Parathyroid adenoma (tissue), 2 donors: ENCODE results near the gene PRRX2.
"Not testable (repeated sequence)": the region's sequence is repeated elsewhere in the genome, so short reads cannot be mapped to it uniquely, and the experiment has no call there.

Experiments
- H2AFZ ChIP-seq: fragments of 300-600 bp; sonication (generic); one replicate; pipeline ENCODE4 v1.7.0; 2017; ENCODE audit warnings: antibody characterized with exemption, mild to moderate bottlenecking
- H3K27ac ChIP-seq: fragments of 300-600 bp; sonication (generic); one replicate; pipeline ENCODE4 v1.7.0; 2017
- H3K27me3 ChIP-seq: fragments of 300-600 bp; sonication (generic); one replicate; pipeline ENCODE4 v1.7.0; 2017; ENCODE audit warnings: low read length; ENCODE audit not compliant: control insufficient read depth, insufficient read depth
- H3K36me3 ChIP-seq: fragments of 300-600 bp; sonication (generic); one replicate; pipeline ENCODE4 v1.7.0; 2017; ENCODE audit warnings: low read length; ENCODE audit not compliant: control insufficient read depth, insufficient read depth
- H3K4me1 ChIP-seq: fragments of 300-600 bp; sonication (generic); one replicate; pipeline ENCODE4 v1.7.0; 2017; ENCODE audit warnings: control low read depth
- H3K4me2 ChIP-seq: fragments of 300-600 bp; sonication (generic); one replicate; pipeline ENCODE4 v1.7.0; 2017; ENCODE audit warnings: low read length
- H3K4me3 ChIP-seq: fragments of 300-600 bp; sonication (generic); one replicate; pipeline ENCODE4 v1.7.0; 2017; ENCODE audit warnings: low read depth, low read length
- H3K79me2 ChIP-seq: fragments of 300-600 bp; sonication (generic); one replicate; pipeline ENCODE4 v1.7.0; 2017; ENCODE audit warnings: control low read depth
- H3K9ac ChIP-seq: fragments of 300-600 bp; sonication (generic); one replicate; pipeline ENCODE4 v1.7.0; 2017; ENCODE audit warnings: mild to moderate bottlenecking
- H3K9me3 ChIP-seq: fragments of 300-600 bp; sonication (generic); one replicate; pipeline ENCODE4 v1.7.0; 2017; ENCODE audit warnings: low read length; ENCODE audit not compliant: control insufficient read depth
- TF ChIP-seq, protein P1 (sequence below): fragments of 300-600 bp; sonication (generic); IDR thresholded peaks from one replicate; pipeline ENCODE4 v1.7.0; 2017; ENCODE audit warnings: antibody characterized with exemption, mild to moderate bottlenecking
- donor health status: primary hyperparathyroidism.

Gene PRRX2

DNA sequence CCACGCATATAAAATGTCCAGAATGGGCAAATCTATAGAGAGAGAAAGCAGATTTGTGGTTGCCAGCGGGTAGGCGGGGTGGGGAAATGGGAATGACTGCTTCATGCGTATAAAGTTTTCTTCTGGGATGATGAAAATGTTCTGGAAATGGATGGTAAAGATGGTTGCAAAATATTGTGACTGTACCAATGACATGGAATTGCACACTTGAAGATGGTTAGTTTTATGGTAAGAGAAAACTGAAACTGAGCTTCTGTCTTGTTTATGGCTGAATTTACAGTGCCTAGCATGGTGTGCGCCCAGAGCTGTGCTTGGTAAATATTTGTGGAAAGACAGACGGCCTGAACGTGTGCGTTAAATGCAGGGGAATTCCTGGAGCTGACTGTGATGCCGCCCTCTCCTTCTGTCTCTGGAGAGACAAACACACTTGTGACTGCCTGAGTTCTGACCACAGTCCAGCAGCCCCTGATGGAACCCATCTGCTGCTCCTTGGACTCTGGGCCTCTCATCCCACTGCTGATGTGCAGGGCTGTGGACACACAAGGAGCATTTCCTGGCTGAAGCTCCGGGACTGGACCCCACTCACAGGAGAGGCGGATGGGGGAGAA, 96.0 kb downstream of the PRRX2 start:
- TF ChIP-seq, protein P1, sequence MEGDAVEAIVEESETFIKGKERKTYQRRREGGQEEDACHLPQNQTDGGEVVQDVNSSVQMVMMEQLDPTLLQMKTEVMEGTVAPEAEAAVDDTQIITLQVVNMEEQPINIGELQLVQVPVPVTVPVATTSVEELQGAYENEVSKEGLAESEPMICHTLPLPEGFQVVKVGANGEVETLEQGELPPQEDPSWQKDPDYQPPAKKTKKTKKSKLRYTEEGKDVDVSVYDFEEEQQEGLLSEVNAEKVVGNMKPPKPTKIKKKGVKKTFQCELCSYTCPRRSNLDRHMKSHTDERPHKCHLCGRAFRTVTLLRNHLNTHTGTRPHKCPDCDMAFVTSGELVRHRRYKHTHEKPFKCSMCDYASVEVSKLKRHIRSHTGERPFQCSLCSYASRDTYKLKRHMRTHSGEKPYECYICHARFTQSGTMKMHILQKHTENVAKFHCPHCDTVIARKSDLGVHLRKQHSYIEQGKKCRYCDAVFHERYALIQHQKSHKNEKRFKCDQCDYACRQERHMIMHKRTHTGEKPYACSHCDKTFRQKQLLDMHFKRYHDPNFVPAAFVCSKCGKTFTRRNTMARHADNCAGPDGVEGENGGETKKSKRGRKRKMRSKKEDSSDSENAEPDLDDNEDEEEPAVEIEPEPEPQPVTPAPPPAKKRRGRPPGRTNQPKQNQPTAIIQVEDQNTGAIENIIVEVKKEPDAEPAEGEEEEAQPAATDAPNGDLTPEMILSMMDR, result no peak
- Histone ChIP-seq H2AFZ (peak overlapping the region; percentile 33), H3K4me2 (no peak overlapping the region), H3K9ac (no peak overlapping the region), H3K79me2 (no peaks in the 10 kb centered on the region), H3K27me3 (no peaks in the 10 kb centered on the region), H3K36me3 (no peaks in the 10 kb centered on the region), H3K4me1 (no peaks in the 10 kb centered on the region), H3K4me3 (no peak overlapping the region), H3K9me3 (no peaks in the 10 kb centered on the region), H3K27ac (no peak overlapping the region)

DNA sequence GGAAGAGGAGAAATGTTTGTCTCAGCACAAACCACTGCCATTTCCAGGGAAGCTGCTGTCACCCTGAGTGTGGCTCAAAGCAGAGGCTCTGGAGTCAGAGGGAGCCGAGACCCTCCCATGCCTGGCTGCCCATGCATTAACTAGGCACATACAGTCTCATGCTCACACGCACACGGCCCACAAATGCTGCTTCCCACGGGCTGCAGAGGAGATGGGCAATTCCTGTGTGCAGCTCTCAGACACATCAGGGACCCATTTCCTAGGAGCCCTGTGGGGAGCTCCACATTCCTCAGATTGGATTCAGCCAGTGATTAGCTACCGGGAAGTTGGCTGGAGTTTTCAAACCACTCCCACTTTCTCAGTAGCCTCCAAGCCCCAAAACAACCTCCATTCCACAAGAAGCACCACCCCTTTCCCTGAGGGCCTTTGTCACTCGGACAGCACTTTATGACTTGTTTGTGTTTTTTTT, 96.5 kb downstream of the PRRX2 start:
- TF ChIP-seq, protein P1, result no peak
- Histone ChIP-seq H3K27ac (no peak overlapping the region), H3K9ac (no peak overlapping the region)

DNA sequence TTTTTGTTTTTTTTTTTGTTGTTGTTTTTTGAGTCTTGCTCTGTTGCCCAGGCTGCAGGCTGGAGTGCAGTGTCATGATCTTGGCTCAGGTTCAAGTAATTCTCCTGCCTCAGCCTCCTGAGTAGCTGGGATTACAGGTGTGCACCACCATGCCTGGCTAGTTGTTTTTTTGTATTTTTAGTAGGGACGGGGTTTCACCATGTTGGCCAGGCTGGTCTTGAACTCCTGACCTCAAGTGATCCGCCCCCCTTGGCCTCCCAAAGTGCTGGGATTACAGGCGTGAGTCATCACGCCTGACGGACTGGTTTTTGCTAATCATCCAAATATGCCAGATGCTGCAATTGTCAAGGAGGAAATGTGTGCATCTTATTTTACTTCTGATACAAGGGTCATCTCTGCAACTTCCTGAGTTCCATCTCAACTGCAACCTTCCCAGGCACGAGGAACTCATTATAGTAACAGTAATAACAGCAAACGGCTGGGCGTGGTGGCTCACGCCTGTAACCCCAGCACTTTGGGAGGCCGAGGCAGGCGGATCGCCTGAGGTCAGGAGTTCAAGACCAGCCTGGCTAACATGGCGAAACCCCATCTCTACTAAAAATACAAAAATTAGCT, 97.0 kb downstream of the PRRX2 start:
- H3K4me2 ChIP-seq, H2AFZ ChIP-seq, H3K4me1 ChIP-seq, H3K9me3 ChIP-seq, H3K4me3 ChIP-seq, H3K27ac ChIP-seq, H3K36me3 ChIP-seq, H3K79me2 ChIP-seq, H3K9ac ChIP-seq, H3K27me3 ChIP-seq: not testable (repeated sequence)

More for the DNA sequence above, 96.5 kb downstream of the PRRX2 start:
- H3K27me3 ChIP-seq, result no peaks in the 10 kb centered on the region
- peak overlapping the region; percentile 33 for H2AFZ ChIP-seq
- H3K79me2 ChIP-seq, result no peaks in the 10 kb centered on the region
- no peaks in the 10 kb centered on the region for H3K4me1 ChIP-seq
- H3K4me2 ChIP-seq, result no peak overlapping the region
- H3K4me3 ChIP-seq, result no peak overlapping the region
- H3K36me3 ChIP-seq, result no peaks in the 10 kb centered on the region
- H3K9me3 ChIP-seq, result no peaks in the 10 kb centered on the region

DNA sequence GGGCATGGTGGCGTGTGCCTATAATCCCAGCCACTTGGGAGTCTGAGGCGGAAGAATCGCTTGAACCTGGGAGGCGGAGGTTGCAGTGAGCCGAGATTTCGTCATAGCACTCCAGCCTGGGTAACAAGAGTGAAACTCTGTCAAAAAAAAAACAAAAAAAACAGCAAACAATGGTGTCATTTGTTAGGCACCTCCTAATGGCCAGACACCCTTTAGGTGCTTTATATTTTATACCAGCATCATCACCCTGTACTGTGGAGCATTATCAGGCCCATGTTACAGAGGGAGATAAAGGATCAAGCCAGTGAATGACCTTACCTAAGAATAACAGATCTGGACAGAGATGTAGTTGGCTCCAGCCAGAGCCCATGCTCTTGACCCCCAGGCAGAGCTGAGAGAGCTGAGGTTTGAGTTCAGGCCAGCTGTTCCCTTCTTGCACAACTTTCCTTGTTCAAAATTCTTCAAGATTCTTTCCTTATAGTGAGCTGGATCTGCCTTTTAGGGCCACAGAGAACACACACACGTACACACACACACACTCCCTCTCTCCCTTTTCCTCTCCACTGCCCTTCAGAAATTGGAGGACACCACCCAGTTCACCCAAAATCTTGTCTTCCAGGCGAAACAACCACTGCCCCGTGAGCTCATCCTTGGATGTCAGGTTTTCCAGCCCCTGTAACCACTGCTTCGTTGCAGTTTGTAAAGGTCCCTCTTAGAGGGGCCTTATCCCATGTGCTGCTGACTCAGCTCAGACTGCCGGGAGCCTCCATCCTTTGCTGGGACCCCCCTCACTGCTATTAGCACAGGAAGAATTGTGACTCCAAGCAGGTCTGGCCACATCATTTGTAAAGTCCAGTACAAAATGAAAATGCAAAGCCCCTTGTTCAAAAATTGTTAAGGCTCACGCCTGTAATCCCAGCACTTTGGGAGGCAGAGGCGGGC, 97.8 kb downstream of the PRRX2 start:
- Histone ChIP-seq H3K9ac (no peak overlapping the region), H3K9me3 (no peaks in the 10 kb centered on the region), H3K27me3 (no peaks in the 10 kb centered on the region), H3K4me1 (no peaks in the 10 kb centered on the region), H3K36me3 (no peaks in the 10 kb centered on the region), H3K27ac (no peak overlapping the region), H3K4me3 (no peak overlapping the region), H3K4me2 (no peak overlapping the region), H3K79me2 (no peaks in the 10 kb centered on the region), H2AFZ (no peak overlapping the region)
- TF ChIP-seq, protein P1, result no peak

DNA sequence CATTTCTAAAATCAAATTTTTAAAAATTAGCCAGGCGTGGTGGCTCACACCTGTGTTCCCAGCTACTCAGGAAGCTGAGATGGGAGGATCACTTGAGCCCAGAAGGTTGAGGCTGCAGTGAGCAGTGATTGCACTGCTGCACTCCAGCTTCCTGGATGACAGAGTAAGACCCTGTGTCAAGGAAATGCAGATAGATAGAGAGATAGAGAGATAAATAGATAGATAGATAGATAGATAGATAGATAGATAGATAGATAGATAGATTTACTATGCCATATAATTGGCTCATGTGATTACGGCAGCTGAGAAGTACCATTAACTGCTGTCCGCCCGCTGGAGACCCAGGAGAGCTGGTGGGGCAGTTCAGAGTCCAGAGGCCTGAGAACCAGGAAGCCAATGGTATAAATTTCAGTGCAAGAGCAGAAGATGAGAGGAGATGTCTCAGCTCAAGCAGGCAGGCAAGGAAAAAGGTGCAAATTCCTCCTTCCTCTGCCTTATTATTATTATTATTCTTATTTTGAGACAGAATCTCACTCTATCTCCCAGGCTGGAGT, 100.4 kb downstream of the PRRX2 start:
- no peak overlapping the region for H3K27ac ChIP-seq
- no peaks in the 10 kb centered on the region for H3K27me3 ChIP-seq
- H3K4me2 ChIP-seq, result no peak overlapping the region
- no peaks in the 10 kb centered on the region for H3K9me3 ChIP-seq
- no peaks in the 10 kb centered on the region for H3K79me2 ChIP-seq
- H3K4me3 ChIP-seq, result no peak overlapping the region
- TF ChIP-seq, protein P1, result no peak
- H3K36me3 ChIP-seq, result no peaks in the 10 kb centered on the region
- no peak overlapping the region for H2AFZ ChIP-seq
- H3K4me1 ChIP-seq, result no peaks in the 10 kb centered on the region
- no peak overlapping the region for H3K9ac ChIP-seq
